Renal cortex interstitium (tissue), 15 donors: ENCODE measurements around the gene CREB3L2. TPM values are rescaled to one million over a fixed set of nuclear protein-coding genes. Genes with fewer than 3 reads are reported as not detected.
"Not testable (repeated sequence)": the region's sequence is repeated elsewhere in the genome, so short reads cannot be mapped to it uniquely, and the experiment has no call there.

ENCODE experiments used
- DNase-seq, 11 donors: peaks; one replicate each; pipeline ENCODE4 v3.0.0-alpha.2; 2013; ENCODE audit warnings: low read depth in 9 of 11, low spot score in 4 of 11; ENCODE audit errors: extremely low read depth in 1 of 11
- long read RNA-seq, 16 experiments: transcript quantifications; one replicate each; lab custom pipeline, GENCODE V29; 2026
- polyA plus RNA-seq, 3 donors: library from polyadenylated mRNA; unstranded; fragments of 120-200 nt; gene quantifications; one replicate each; pipeline ENCODE4 v1.2.1, GENCODE V29; 2013; ENCODE audit not compliant: insufficient read length in 3 of 3

Gene CREB3L2, protein sequence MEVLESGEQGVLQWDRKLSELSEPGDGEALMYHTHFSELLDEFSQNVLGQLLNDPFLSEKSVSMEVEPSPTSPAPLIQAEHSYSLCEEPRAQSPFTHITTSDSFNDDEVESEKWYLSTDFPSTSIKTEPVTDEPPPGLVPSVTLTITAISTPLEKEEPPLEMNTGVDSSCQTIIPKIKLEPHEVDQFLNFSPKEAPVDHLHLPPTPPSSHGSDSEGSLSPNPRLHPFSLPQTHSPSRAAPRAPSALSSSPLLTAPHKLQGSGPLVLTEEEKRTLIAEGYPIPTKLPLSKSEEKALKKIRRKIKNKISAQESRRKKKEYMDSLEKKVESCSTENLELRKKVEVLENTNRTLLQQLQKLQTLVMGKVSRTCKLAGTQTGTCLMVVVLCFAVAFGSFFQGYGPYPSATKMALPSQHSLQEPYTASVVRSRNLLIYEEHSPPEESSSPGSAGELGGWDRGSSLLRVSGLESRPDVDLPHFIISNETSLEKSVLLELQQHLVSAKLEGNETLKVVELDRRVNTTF
- polyA plus RNA-seq: 10 to 100 TPM; 52.0 to 56.7 (median 53.1) TPM
- long read RNA-seq, donor 1, full-length matches to known transcripts: 1 of 10 reads
- long read RNA-seq, donor 1, partial matches to known transcripts: 9 of 10 reads
- long read RNA-seq, donor 1, other reads (novel, unspliced or antisense): 0 of 10 reads
- long read RNA-seq, donor 2, full-length matches to known transcripts: 3 of 3 reads
- long read RNA-seq, donor 2, partial matches to known transcripts: 0 of 3 reads
- long read RNA-seq, donor 2, other reads (novel, unspliced or antisense): 0 of 3 reads
- long read RNA-seq, donor 3, full-length matches to known transcripts: 6 of 11 reads
- long read RNA-seq, donor 3, partial matches to known transcripts: 5 of 11 reads
- long read RNA-seq, donor 3, other reads (novel, unspliced or antisense): 0 of 11 reads
- long read RNA-seq, donor 4, full-length matches to known transcripts: 6 of 6 reads
- long read RNA-seq, donor 4, partial matches to known transcripts: 0 of 6 reads
- long read RNA-seq, donor 4, other reads (novel, unspliced or antisense): 0 of 6 reads
- long read RNA-seq, donor 5: 0 reads
- long read RNA-seq, donor 6, full-length matches to known transcripts: 5 of 23 reads
- long read RNA-seq, donor 6, partial matches to known transcripts: 18 of 23 reads
- long read RNA-seq, donor 6, other reads (novel, unspliced or antisense): 0 of 23 reads
- long read RNA-seq, donor 7, full-length matches to known transcripts: 1 of 22 reads
- long read RNA-seq, donor 7, partial matches to known transcripts: 21 of 22 reads
- long read RNA-seq, donor 7, other reads (novel, unspliced or antisense): 0 of 22 reads
- long read RNA-seq, donor 8: 0 reads
- long read RNA-seq, donor 9, full-length matches to known transcripts: 6 of 21 reads
- long read RNA-seq, donor 9, partial matches to known transcripts: 15 of 21 reads
- long read RNA-seq, donor 9, other reads (novel, unspliced or antisense): 0 of 21 reads
- long read RNA-seq, donor 10, full-length matches to known transcripts: 2 of 2 reads
- long read RNA-seq, donor 10, partial matches to known transcripts: 0 of 2 reads
- long read RNA-seq, donor 10, other reads (novel, unspliced or antisense): 0 of 2 reads
- long read RNA-seq, donor 11, full-length matches to known transcripts: 1 of 1 reads
- long read RNA-seq, donor 11, partial matches to known transcripts: 0 of 1 reads
- long read RNA-seq, donor 11, other reads (novel, unspliced or antisense): 0 of 1 reads
- long read RNA-seq, donor 12, full-length matches to known transcripts: 1 of 1 reads
- long read RNA-seq, donor 12, partial matches to known transcripts: 0 of 1 reads
- long read RNA-seq, donor 12, other reads (novel, unspliced or antisense): 0 of 1 reads
- long read RNA-seq, donor 13: 0 reads
- long read RNA-seq, donor 14, full-length matches to known transcripts: 3 of 3 reads
- long read RNA-seq, donor 14, partial matches to known transcripts: 0 of 3 reads
- long read RNA-seq, donor 14, other reads (novel, unspliced or antisense): 0 of 3 reads
- long read RNA-seq, donor 15, full-length matches to known transcripts: 2 of 9 reads
- long read RNA-seq, donor 15, partial matches to known transcripts: 7 of 9 reads
- long read RNA-seq, donor 15, other reads (novel, unspliced or antisense): 0 of 9 reads
- long read RNA-seq, donor 16, full-length matches to known transcripts: 4 of 26 reads
- long read RNA-seq, donor 16, partial matches to known transcripts: 22 of 26 reads
- long read RNA-seq, donor 16, other reads (novel, unspliced or antisense): 0 of 26 reads

DNA sequence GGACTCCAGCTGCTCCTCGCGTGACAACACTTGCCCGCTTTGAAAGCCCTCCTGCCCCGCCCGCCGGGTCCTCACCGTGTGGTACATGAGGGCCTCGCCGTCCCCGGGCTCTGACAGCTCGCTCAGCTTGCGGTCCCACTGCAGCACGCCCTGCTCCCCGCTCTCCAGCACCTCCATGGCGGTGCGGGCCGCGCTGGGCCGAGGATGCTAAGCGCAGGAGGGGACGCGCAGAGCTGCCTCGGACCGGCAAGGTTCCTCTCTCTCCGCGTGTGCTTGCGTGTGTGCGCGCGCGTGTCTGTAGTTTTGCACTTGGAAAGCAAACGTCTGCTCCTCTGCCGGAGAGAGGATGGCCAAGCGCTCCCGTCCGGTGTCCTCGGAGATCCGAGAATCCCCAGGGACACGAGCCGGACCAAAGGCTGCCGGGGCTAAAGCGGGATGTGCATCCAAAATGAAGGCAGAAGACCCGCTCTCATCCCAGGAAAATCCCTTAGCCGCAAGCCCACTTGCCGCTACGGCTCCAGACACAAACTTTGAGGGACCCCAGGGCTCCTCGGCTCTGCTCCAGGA is at the start of gene CREB3L2:
Gene CREB3L2, minus strand, starts transcription at position 558 of the 567 bp plus-strand sequence. Its CDS starts 381 bp downstream, at position 177.
- peak in 5 of 11 donors; percentile 42 to 58 (median 50) for DNase-seq

DNA sequence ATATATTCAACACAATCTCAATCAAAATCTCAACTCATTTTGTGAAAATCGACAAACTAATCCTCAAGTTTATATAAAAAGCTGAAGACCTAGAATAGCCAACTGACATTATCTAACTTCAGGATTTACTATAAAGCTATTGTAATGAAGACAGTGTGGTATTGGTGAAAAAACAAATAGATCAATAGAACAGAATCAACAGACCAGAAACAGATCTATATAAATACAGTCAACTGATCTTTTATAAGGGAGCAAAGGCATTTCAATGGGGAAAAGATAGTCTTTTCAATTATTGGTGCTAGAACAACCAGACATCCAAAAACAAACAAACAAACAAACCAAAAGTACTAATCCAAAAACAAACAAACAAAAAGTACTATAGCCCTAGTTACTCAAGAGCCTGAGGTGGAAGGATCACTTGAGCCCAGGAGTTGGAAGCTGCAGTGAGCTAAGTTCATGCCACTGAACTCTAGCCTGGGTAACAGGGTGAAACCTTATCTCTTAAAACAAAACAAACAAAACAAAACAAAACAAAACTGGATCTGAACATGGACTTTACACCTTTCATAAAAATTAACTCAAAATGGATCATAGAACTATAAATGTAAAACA is 47.7 kb upstream of the CREB3L2 start:
- DNase-seq: no peak

DNA sequence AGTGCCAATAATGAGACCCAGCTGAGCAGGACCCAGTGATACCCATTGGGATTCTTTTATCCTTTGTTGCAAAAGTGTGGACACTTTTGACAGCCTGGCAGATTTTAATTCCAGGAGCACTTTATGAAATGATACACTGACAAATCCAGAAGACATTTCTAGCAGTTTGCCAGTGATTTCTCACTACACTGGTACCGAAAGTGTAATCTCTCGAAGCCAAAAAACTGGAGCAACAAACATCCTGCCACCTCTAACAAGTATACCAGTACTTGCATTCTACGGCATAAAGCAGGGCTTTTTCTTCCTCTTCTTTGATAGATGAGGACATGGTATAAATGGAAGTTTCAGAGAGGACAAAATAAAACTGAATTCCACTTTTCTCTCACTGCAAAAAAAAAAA is 46.0 kb upstream of the CREB3L2 start:
- DNase-seq: no peak

DNA sequence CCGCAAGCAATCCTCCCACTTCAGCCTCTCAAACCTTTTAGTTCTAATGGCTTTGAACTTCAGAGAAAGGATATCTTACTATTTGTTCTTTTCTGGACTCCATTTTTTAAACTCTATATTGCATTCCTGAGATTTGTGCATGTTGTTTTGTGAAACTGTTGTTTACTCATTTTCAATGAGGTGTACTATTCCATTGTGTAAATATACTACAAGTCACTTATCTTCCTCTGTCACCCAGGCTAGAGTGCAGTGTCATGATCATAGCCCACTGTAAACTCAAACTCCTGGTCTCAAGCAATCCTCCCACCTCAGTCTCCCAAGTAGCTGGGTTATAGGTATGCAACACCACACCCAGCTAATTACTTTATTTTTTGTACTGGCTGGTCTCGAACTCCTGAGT is 43.0 kb upstream of the CREB3L2 start:
- no peak for DNase-seq

DNA sequence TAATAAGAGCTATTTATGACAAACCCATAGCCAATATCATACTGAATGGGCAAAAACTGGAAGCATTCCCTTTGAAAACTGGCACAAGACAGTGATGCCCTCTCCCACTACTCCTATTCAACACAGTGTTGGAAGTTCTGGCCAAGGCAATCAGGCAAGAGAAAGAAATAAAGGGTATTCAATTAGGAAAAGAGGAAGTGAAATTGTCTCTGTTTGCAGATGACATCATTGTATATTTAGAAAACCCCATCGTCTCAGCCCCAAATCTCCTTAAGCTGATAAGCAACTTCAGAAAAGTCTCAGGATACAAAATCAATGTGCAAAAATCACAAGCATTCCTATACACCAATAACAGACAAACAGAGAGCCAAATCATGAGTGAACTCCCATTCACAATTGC is 38.2 kb upstream of the CREB3L2 start:
- DNase-seq: not testable (repeated sequence)

DNA sequence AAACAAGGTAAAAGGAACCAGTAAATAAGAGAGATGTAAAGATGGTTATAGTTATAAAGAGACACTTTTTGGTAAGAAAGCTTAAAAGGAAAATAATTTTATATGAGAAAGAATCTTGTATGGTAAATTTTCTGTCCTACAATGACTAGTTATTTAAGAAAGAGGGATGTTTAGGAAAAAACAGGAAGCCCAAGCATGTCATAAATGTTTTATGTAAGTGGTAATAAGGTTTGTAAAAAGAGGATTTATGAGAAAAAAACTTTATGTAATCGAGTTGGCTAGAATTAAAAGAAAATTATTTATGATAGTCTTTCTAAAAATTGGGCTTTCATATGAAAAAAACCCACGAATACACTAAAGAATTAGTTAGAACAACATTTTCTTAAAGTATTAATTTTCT is 34.2 kb upstream of the CREB3L2 start:
- no peak for DNase-seq

DNA sequence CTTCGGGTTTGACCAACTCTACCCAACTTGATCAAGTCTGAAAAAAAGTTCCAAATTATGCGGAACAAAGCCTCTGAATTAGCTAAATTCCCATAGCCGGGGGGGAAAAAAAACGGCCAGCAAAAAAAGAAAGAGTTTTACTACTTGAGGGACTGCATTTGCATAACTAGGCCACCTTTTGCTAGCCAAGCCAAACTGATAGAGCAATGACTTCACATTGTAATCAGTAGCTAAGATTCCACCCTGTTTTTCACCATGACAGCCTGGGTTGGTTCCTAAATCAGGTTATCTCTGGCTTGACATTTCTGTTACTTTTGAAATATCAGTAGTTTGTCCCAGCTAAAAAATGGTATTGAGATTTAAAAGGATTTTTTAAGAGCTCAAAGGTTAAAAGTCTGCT is 31.4 kb upstream of the CREB3L2 start:
- no peak for DNase-seq

DNA sequence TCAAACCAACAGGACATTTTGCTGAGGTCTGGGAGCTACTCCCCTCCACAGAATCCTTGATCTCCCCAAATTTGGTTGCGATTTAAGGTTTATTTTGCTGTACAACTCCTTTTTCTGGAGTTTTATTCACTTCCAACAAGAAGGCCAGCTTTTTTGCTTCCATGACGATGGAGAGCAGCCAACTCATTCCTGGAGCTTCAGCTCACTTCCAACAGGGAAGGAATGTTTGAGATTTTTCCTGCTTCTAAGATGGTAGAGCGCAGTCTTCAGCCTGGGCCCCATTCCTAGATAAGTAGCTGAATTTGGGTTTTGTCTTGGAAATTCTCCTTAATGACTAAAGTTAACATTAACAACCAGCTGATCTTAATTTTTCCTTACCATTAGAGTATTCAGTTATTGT is 30.9 kb upstream of the CREB3L2 start:
- no peak for DNase-seq

DNA sequence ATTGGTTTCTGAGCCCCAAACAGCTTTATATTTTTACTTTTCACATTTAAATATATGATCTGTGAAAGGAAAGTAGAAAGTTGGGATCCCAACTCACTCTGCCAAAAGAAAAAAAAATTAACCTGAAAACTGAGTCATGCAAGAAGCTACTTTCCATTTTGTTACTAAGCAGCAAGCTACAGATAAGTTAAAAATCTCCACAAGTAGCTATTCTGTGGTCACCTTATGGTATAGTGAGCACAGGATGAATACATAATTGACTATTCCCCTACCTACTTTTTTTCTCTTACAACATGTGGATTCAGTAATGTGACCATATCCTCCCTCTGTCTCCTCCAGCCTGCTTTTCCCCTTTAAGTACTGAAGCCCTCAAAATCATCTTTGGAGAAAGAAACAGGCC is 30.3 kb upstream of the CREB3L2 start:
- no peak for DNase-seq

DNA sequence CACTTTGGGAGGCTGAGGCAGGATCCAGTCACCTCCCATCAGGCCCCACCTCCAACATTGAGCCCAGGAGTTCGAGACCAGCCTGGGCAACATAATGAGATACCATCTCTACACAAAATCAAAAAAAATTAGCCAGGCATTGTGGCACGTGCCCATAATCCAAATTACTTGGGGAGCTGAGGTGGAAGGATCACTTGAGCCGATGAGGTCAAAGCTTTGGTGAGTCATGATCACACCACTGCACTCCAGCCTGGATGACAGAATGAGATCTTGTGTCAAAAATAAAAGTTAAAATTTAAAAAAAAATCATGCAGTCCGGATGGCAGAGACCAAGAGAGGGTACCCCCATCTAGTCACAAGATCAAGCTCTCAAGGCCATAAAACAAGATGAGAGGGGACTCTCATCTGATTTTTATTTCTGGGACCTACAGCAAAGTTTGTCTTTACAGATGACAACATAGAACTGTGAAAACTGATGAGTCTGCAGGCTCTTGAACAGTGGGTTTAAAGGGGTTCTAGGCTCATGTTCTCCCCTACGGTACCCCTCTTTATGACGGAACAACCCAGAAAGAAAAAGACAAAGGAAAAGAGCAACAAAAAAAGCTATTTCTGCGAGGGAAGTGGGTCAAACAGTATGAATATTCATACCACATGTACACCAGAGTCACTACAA is 28.9 kb upstream of the CREB3L2 start:
- no peak for DNase-seq

DNA sequence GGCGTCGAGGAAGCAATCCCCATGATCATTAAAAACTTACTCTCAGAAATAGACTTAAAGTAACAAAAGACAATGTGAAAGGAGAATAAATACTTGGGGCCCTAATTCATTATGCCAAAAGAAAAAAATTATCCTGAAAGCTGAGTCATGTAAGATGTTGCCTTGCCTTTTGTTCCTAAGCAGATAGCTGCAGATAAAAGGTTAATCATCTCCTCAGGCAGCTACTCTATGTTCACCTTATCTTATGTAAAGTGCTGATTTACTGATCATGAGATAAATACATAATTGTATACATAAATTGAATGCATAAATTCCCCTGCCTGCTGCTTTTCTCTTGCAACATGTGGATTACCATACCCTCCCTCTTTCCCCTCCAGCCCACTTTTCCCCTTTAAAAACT is 28.1 kb upstream of the CREB3L2 start:
- no peak for DNase-seq

DNA sequence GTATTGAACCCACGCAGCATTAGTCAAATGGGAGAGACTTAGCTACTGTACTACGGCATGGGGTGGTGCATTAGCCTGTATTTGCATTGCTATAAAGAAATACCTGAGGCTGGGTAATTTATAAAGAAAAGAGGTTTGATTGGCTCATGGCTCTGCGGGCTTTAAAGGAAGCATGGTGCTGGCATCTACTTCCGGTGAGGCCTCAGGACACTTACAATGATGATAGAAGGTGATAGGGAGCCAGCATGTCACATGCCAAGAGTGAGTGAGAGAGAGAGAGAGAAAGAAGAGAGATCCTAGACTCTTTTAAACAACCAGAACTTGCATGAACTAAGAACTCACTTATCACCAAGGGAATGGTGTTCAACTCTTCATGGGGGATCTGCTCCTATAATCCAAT is 27.2 kb upstream of the CREB3L2 start:
- no peak for DNase-seq

DNA sequence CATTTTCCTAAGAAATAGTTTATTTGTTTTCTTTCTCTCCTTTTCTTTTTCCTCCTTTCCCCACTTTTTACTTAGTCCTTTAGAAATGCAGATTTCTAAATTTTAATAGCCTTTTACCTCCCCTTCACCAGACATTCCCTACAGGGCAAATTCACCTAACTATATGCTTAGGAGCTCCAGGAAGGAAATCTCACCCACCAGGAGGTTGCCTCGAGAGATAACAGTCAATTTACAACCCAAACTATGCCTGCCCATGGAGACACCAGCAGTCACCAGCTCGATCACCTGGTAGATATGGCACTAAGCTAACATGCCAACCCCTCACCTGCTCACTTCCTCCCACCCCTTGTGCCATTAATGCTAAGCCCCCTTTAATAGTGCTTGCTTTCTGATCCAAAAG is 25.2 kb upstream of the CREB3L2 start:
- no peak for DNase-seq

DNA sequence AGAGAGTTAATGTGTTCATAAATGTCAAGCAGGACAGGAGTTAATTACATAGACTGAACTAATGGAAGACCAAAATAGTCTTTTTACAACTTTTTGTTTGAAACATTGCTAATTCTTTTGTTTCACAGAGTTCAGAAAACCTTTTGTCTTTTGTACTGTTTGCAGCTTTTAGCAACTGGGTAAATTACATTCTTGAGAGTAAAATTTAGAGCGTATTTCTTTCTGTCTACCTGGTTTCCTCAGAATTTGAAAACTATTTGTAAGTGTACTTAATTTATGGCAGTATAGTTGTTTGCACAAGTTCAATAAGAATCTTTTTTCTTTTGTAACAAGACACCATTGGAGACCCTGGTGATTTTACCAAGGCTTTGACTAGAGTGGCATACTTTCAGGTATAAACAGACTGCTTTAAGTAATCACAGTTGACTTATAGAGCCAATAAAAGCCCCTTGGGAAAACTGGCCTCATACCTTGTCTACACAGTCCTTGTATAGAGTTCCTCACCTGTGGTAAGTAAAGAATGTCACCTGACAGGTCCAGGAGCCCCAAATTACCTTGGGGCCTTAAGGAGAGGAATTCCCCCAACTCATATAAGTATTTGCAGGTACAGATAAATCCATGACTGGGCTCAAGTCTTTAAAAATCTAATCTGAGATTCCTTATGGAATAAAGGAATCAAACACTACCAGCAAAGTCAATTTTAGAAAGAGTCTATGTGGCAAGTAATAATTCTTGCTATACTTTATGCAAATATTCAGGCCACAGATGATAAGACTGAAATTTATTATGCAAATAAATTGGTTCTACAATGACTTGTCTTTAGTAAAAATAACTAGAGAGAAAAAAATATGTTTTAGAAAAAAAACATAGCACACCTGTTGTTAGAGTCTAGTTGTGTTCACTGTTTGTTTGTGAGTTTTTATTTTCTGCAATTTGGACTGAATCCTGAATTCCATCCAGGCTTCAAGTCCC is 23.6 kb upstream of the CREB3L2 start:
- DNase-seq: no peak

DNA sequence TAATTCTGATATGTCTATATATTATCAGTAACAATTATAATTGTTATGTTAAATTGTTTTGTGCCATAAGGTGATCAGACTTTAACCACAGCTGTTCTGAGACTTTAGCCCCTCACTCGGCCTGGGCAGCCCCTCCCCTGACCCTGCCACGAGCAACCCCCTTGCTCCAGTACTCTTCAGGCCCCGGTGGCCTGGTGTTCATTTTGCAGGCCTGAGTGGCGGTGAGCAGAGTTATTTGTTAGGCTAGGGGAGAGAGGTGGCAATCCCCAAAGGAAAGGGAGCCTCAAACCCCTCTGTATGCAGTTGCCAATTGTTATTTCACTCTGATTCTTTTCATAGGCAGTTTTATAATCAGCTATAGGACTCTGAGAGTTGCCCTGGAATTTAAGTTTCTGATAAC is 22.9 kb upstream of the CREB3L2 start:
- no peak for DNase-seq
